Measurements from ENCODE around the gene ARL14EP. TPM values are rescaled to one million over a fixed set of nuclear protein-coding genes. Genes with fewer than 3 reads are reported as not detected.

ARL14EP gene
- total RNA-seq, 2 experiments from 2014 or later: 25.0 to 31.0 TPM

GRCh38 chr11:30333405-30333804, 10.5 kb downstream of the ARL14EP start:
- H3K4me1 Mint-ChIP-seq (ENCODE audit: low read depth): peaks cover 27% of the 10 kb centered on the region
- intact Hi-C loops (cut with micrococcal nuclease): loop anchor here (1.0 kb wide), 1 partner anchor 205 kb away; no protein-coding TSS in a partner anchor
- CTCF ChIA-PET: interaction anchor here (0.7 to 2.2 kb wide), 9 partner anchors 10 to 190 kb away, joined by 3 to 9 read pairs (median 3); partner anchors contain the start of gene ARL14EP
- no peaks in the 10 kb centered on the region for H3K27me3 Mint-ChIP-seq
- H3K9me3 Mint-ChIP-seq: no peaks in the 10 kb centered on the region
- DNase-seq: no peak
- no peak overlapping the region for H3K4me3 Mint-ChIP-seq
- POLR2A ChIA-PET: no interaction called here
- H3K36me3 Mint-ChIP-seq: peaks cover 41% of the 10 kb centered on the region
- peak overlapping the region; percentile 33 for H3K27ac Mint-ChIP-seq

- POLR2A ChIA-PET: no interaction called here
- Mint-ChIP-seq H3K27ac (no peak overlapping the region), H3K36me3 (peaks cover 14% of the 10 kb centered on the region), H3K4me1 (ENCODE audit: low read depth) (no peaks in the 10 kb centered on the region), H3K9me3 (no peaks in the 10 kb centered on the region), H3K27me3 (no peaks in the 10 kb centered on the region), H3K4me3 (no peak overlapping the region)
- no peak for DNase-seq
- intact Hi-C loops (cut with micrococcal nuclease): no loop called here
- CTCF ChIA-PET: interaction anchor here (1.2 kb wide), 1 partner anchor 9 kb away, joined by 3 read pairs; no protein-coding TSS in a partner anchor
Observed at GRCh38 chr11:30342736-30343166, 19.8 kb downstream of the ARL14EP start.

GRCh38 chr11:30344085-30344484, 21.2 kb downstream of the ARL14EP start:
- POLR2A ChIA-PET: no interaction called here
- H3K9me3 Mint-ChIP-seq: no peaks in the 10 kb centered on the region
- no peaks in the 10 kb centered on the region for H3K4me1 Mint-ChIP-seq (ENCODE audit: low read depth)
- H3K27ac Mint-ChIP-seq: no peak overlapping the region
- no peak overlapping the region for H3K4me3 Mint-ChIP-seq
- CTCF ChIA-PET: interaction anchor here (0.5 to 1.2 kb wide), 5 partner anchors 10 to 763 kb away, joined by 3 to 4 read pairs (median 3); no protein-coding TSS in a partner anchor
- peaks cover 11% of the 10 kb centered on the region for H3K36me3 Mint-ChIP-seq
- DNase-seq: no peak
- H3K27me3 Mint-ChIP-seq: no peaks in the 10 kb centered on the region
- intact Hi-C loops (cut with micrococcal nuclease): no loop called here

DNA sequence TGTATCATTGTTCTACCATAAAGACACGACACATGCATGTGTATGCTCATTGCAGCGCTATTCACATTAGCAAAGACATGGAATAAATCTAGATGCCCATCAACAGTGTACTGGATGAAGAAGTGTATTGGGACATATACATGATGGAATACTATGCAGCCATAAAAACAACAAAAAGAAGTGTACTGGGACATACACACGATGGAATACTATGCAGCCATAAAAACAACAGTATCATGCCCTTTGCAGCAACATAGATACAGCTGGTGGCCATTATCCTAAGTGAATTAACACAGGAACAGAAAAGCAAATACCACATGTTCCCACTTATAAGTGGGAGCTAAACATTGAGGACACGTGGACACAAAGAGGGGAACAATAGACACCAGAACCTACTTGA, 22.7 kb downstream of the ARL14EP start:
- Mint-ChIP-seq H3K27ac (no peak overlapping the region), H3K4me1 (ENCODE audit: low read depth) (peaks cover 3% of the 10 kb centered on the region)
- intact Hi-C loops (cut with micrococcal nuclease): loop anchor here (1.0 kb wide), 1 partner anchor 569 kb away; no protein-coding TSS in a partner anchor

GRCh38 chr11:30346068-30346688, 23.3 kb downstream of the ARL14EP start:
- H3K4me3 Mint-ChIP-seq: no peak overlapping the region
- H3K27ac Mint-ChIP-seq: no peak overlapping the region
- peaks cover 3% of the 10 kb centered on the region for H3K4me1 Mint-ChIP-seq (ENCODE audit: low read depth)
- no peak for DNase-seq
- ChIA-PET CTCF (interaction anchor here (0.8 to 1.3 kb wide), 3 partner anchors 12 to 218 kb away, joined by 3 to 5 read pairs (median 3); no protein-coding TSS in a partner anchor), POLR2A (no interaction called here)
- intact Hi-C loops (cut with micrococcal nuclease): loop anchor here (1.0 kb wide), 1 partner anchor 568 kb away; no protein-coding TSS in a partner anchor
- H3K27me3 Mint-ChIP-seq: no peaks in the 10 kb centered on the region
- H3K9me3 Mint-ChIP-seq: no peaks in the 10 kb centered on the region
- H3K36me3 Mint-ChIP-seq: peaks cover 11% of the 10 kb centered on the region

More for the DNA sequence above, 22.7 kb downstream of the ARL14EP start:
- no peaks in the 10 kb centered on the region for H3K9me3 Mint-ChIP-seq
- DNase-seq: no peak
- no peak overlapping the region for H3K4me3 Mint-ChIP-seq
- no peaks in the 10 kb centered on the region for H3K27me3 Mint-ChIP-seq
- CTCF ChIA-PET: interaction anchor here (0.7 to 1.3 kb wide), 5 partner anchors 12 to 575 kb away, joined by 3 to 5 read pairs (median 3); no protein-coding TSS in a partner anchor
- POLR2A ChIA-PET: no interaction called here
- H3K36me3 Mint-ChIP-seq: peaks cover 11% of the 10 kb centered on the region

DNA sequence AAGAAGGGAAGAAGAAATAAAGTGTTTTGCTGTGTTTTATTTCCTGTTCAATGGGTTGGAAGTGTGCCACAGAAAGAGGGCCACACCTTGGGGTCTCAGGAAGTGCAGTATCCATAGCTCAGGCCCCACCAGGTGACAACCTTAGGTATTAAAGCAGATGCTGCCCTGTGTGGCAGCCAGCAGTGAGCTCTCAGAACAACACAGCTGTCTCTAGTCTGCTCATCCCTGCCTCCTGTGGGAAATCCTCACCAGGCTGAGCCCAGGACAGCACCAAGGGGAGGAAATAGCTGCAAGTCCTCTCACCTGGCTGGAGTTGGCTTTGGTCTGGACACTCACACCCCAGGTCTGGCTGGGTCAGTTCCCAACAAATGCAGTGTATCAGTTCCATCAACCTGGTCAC, 25.1 kb downstream of the ARL14EP start:
- intact Hi-C loops (cut with micrococcal nuclease): no loop called here

DNA sequence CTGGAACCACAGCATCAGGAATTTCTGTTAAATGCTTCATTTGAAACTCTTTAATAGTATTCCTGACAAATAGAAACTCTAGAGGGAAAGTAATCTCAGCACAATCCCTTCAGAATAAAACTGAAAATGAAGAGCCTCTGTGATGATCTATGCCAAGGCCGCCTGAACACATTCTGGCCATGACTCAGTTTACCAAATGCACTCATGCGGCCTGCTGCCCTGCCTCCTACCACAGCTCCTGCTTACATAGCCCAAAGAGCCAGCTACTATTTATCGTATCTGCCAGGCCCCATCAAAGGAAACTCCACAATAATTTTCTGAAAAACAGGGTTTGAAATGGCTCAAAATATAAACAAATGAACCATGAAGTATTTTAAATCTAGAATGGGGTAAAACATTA, 27.0 kb downstream of the ARL14EP start:
- Mint-ChIP-seq H3K27me3 (peaks cover 16% of the 10 kb centered on the region), H3K4me3 (no peak overlapping the region), H3K9me3 (no peaks in the 10 kb centered on the region), H3K36me3 (peaks cover 8% of the 10 kb centered on the region), H3K27ac (no peak overlapping the region), H3K4me1 (ENCODE audit: low read depth) (peaks cover 3% of the 10 kb centered on the region)
- intact Hi-C loops (cut with micrococcal nuclease): no loop called here
- DNase-seq: no peak
- CTCF ChIA-PET: no interaction called here
- POLR2A ChIA-PET: no interaction called here

More for the DNA sequence above, 25.1 kb downstream of the ARL14EP start:
- Mint-ChIP-seq H3K36me3 (peaks cover 8% of the 10 kb centered on the region), H3K27ac (no peak overlapping the region), H3K4me3 (no peak overlapping the region), H3K4me1 (ENCODE audit: low read depth) (peaks cover 3% of the 10 kb centered on the region), H3K9me3 (no peaks in the 10 kb centered on the region), H3K27me3 (peaks cover 10% of the 10 kb centered on the region)
- POLR2A ChIA-PET: no interaction called here
- CTCF ChIA-PET: no interaction called here
- DNase-seq: no peak

GRCh38 chr11:30350384-30350783, 27.5 kb downstream of the ARL14EP start:
- intact Hi-C loops (cut with micrococcal nuclease): no loop called here
- DNase-seq: no peak
- CTCF ChIA-PET: no interaction called here
- H3K4me1 Mint-ChIP-seq (ENCODE audit: low read depth): peaks cover 3% of the 10 kb centered on the region
- POLR2A ChIA-PET: no interaction called here
- H3K27ac Mint-ChIP-seq: no peak overlapping the region
- peaks cover 16% of the 10 kb centered on the region for H3K27me3 Mint-ChIP-seq
- H3K9me3 Mint-ChIP-seq: no peaks in the 10 kb centered on the region
- H3K4me3 Mint-ChIP-seq: no peak overlapping the region
- H3K36me3 Mint-ChIP-seq: peaks cover 5% of the 10 kb centered on the region

DNA sequence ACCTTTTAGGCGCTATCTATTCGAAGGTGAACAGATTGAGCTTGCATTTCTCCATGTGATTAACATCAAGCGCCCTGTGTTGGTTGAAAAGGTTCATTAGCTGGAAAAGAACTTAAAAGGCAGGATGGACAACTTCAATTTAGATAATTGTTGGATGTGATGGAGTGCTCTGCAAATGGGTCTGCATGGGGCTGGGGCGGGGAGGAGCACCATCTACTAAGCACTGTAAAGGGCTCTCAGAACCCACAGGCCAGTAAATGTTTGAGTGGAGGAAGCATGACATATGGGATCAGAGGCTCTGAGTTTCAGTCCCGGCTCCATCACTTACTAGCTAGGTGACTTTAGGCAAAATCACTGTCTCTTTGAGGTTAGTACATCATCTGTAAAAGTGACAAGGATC, 28.2 kb downstream of the ARL14EP start:
- peaks cover 16% of the 10 kb centered on the region for H3K27me3 Mint-ChIP-seq
- H3K9me3 Mint-ChIP-seq: no peaks in the 10 kb centered on the region
- intact Hi-C loops (cut with micrococcal nuclease): no loop called here
- peaks cover 3% of the 10 kb centered on the region for H3K4me1 Mint-ChIP-seq (ENCODE audit: low read depth)
- no peak overlapping the region for H3K4me3 Mint-ChIP-seq
- peaks cover under 1% of the 10 kb centered on the region for H3K36me3 Mint-ChIP-seq
- CTCF ChIA-PET: interaction anchor here (0.7 kb wide), 1 partner anchor 1607 kb away, joined by 3 read pairs; no protein-coding TSS in a partner anchor
- POLR2A ChIA-PET: no interaction called here
- H3K27ac Mint-ChIP-seq: no peak overlapping the region
- no peak for DNase-seq

DNA sequence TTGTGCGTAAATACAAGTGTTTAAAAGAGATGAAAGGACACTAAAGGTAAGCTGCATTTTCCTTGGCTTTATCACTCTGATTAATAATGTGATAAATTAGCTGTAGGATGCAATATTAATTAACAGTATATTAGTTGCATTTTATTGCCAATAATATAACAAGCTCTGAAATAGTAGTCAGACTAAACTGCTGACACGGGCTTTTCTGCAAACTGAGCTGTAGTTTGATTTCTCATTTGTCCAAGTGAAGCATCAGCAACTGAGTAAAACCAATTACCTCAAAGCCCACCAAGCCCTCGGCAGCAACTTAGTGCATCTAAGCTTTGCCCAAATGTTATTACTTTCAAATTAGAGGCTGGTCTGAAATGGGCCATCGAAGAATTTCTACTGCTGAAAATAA, 33.5 kb downstream of the ARL14EP start:
- no peaks in the 10 kb centered on the region for H3K36me3 Mint-ChIP-seq
- intact Hi-C loops (cut with micrococcal nuclease): no loop called here

GRCh38 chr11:30357872-30358271, 35.0 kb downstream of the ARL14EP start:
- intact Hi-C loops (cut with micrococcal nuclease): no loop called here

More for the DNA sequence above, 33.5 kb downstream of the ARL14EP start:
- DNase-seq: no peak
- Mint-ChIP-seq H3K9me3 (no peaks in the 10 kb centered on the region), H3K4me1 (ENCODE audit: low read depth) (no peaks in the 10 kb centered on the region), H3K4me3 (no peak overlapping the region), H3K27ac (no peak overlapping the region), H3K27me3 (peaks cover 21% of the 10 kb centered on the region)
- ChIA-PET POLR2A (no interaction called here), CTCF (no interaction called here)

GRCh38 chr11:30358536-30358935, 35.6 kb downstream of the ARL14EP start:
- H3K9me3 Mint-ChIP-seq: no peaks in the 10 kb centered on the region
- peaks cover 10% of the 10 kb centered on the region for H3K27me3 Mint-ChIP-seq
- H3K36me3 Mint-ChIP-seq: no peaks in the 10 kb centered on the region
- intact Hi-C loops (cut with micrococcal nuclease): no loop called here
- H3K4me1 Mint-ChIP-seq (ENCODE audit: low read depth): no peaks in the 10 kb centered on the region
- DNase-seq: no peak
- ChIA-PET POLR2A (no interaction called here), CTCF (no interaction called here)
- no peak overlapping the region for H3K27ac Mint-ChIP-seq
- no peak overlapping the region for H3K4me3 Mint-ChIP-seq

More at GRCh38 chr11:30357872-30358271, 35.0 kb downstream of the ARL14EP start:
- no peak for DNase-seq
- no peak overlapping the region for H3K4me3 Mint-ChIP-seq
- H3K27ac Mint-ChIP-seq: no peak overlapping the region
- POLR2A ChIA-PET: no interaction called here
- H3K27me3 Mint-ChIP-seq: peaks cover 13% of the 10 kb centered on the region
- CTCF ChIA-PET: no interaction called here
- H3K4me1 Mint-ChIP-seq (ENCODE audit: low read depth): no peaks in the 10 kb centered on the region
- H3K36me3 Mint-ChIP-seq: no peaks in the 10 kb centered on the region
- no peaks in the 10 kb centered on the region for H3K9me3 Mint-ChIP-seq

- Mint-ChIP-seq H3K4me3 (no peak overlapping the region), H3K9me3 (no peaks in the 10 kb centered on the region), H3K27me3 (peaks cover 6% of the 10 kb centered on the region), H3K36me3 (no peaks in the 10 kb centered on the region), H3K4me1 (ENCODE audit: low read depth) (no peaks in the 10 kb centered on the region), H3K27ac (no peak overlapping the region)
- CTCF ChIA-PET: interaction anchor here (1.0 kb wide), 1 partner anchor 27 kb away, joined by 3 read pairs; no protein-coding TSS in a partner anchor
- no peak for DNase-seq
- POLR2A ChIA-PET: no interaction called here
- intact Hi-C loops (cut with micrococcal nuclease): no loop called here
Observed at GRCh38 chr11:30360741-30361140, 37.8 kb downstream of the ARL14EP start.

Data from activated CD4-positive, alpha-beta memory T cell treated with anti-CD3 and anti-CD28 coated beads for 36 hours (primary cell).